BLaER1 treated with 17β-estradiol and CSF1 and Interleukin-3, amounts not matched to agents 10 nM and 100 nM (cell line): ENCODE data around the gene SF3A1.
"Not testable (repeated sequence)": the region's sequence is repeated elsewhere in the genome, so short reads cannot be mapped to it uniquely, and the experiment has no call there.

Experiments
- H3K27ac ChIP-seq, 11 experiments: shearing (Covaris generic); formaldehyde crosslinking; 2 replicates each; pipeline ENCODE4 v1.8.1; 2022
- H3K27me3 ChIP-seq, 11 experiments: shearing (Covaris generic); formaldehyde crosslinking; 2 replicates each; pipeline ENCODE4 v1.8.1; 2022
- H3K36me3 ChIP-seq, 11 experiments: shearing (Covaris generic); formaldehyde crosslinking; 2 replicates each; pipeline ENCODE4 v1.8.1; 2022
- H3K4me1 ChIP-seq, 10 experiments: shearing (Covaris generic); formaldehyde crosslinking; 2 replicates each; pipeline ENCODE4 v1.8.1; 2022
- H3K4me2 ChIP-seq, 11 experiments: shearing (Covaris generic); formaldehyde crosslinking; 2 replicates each; pipeline ENCODE4 v1.8.1; 2022
- H3K4me3 ChIP-seq, 10 experiments: shearing (Covaris generic); formaldehyde crosslinking; 2 replicates each; pipeline ENCODE4 v1.8.1; 2022
- H3K9ac ChIP-seq, 11 experiments: shearing (Covaris generic); formaldehyde crosslinking; 2 replicates each; pipeline ENCODE4 v1.8.1; 2022
- H3K9me3 ChIP-seq, 11 experiments: shearing (Covaris generic); formaldehyde crosslinking; replicated peaks in 1 of 11; 2 replicates each; pipeline ENCODE4 v1.8.1; 2022
- H4K20me1 ChIP-seq, 11 experiments: shearing (Covaris generic); formaldehyde crosslinking; 2 replicates each; pipeline ENCODE4 v1.8.1; 2022
- Cebpa-rat ChIP-seq, 11 experiments: shearing (Covaris generic); IDR thresholded peaks; 2 replicates each; pipeline ENCODE4 v1.8.1; 2022

Gene SF3A1

GRCh38 chr22:30356449-30357235 is at the start of gene SF3A1, which contains the start of gene CCDC157:
TSS of gene SF3A1 (minus strand) at chr22:30356894. CDS start at chr22:30356792, 102 bp downstream.
TSS of gene CCDC157 (plus strand) at chr22:30357007. CDS start at chr22:30366001, 8,994 bp downstream.
- Histone ChIP-seq H3K36me3 (peaks cover 23 to 32% (median 28%) of the 10 kb centered on the region in 11 experiments), H3K9ac (peak within 1 kb of the TSS; percentile 92 to 98 (median 93)), H3K4me3 (peak within 1 kb of the TSS; percentile 82 to 99 (median 92)), H3K27me3 (peaks cover 0 to 15% (median 10%) of the 10 kb centered on the region in 11 experiments; a peak in 12 of 22 replicates), H3K27ac (peak within 1 kb of the TSS; percentile 88 to 96 (median 91)), H3K4me1 (peaks cover 30 to 49% (median 32%) of the 10 kb centered on the region in 10 experiments), H3K9me3 (no peaks in the 10 kb centered on the region), H4K20me1 (peaks cover 36 to 47% (median 44%) of the 10 kb centered on the region in 11 experiments), H3K4me2 (peak within 1 kb of the TSS; percentile 85 to 97 (median 93))
- no peak for TF ChIP-seq Cebpa-rat (IDR thresholded peaks at IDR 0.05)

GRCh38 chr22:30406400-30406799 is 49.7 kb upstream of the SF3A1 start:
- Histone ChIP-seq H3K36me3 (peaks cover 22 to 63% (median 53%) of the 10 kb centered on the region in 11 experiments), H4K20me1 (peaks cover 0 to 7% (median 0%) of the 10 kb centered on the region in 11 experiments; a peak in 1 of 22 replicates), H3K9ac (no peak overlapping the region), H3K27ac (no peak overlapping the region), H3K9me3 (no peaks in the 10 kb centered on the region), H3K27me3 (no peaks in the 10 kb centered on the region), H3K4me3 (no peak overlapping the region), H3K4me1 (peaks cover 0 to 20% (median 3%) of the 10 kb centered on the region in 10 experiments; a peak in 9 of 20 replicates), H3K4me2 (no peak overlapping the region)
- TF ChIP-seq Cebpa-rat (IDR thresholded peaks at IDR 0.05): no peak

- Histone ChIP-seq H3K36me3 (peaks cover 17 to 56% (median 46%) of the 10 kb centered on the region in 11 experiments), H3K27me3 (no peaks in the 10 kb centered on the region), H3K9me3 (no peaks in the 10 kb centered on the region), H4K20me1 (peaks cover 0 to 7% (median 0%) of the 10 kb centered on the region in 11 experiments; a peak in 1 of 22 replicates), H3K9ac (no peak overlapping the region), H3K4me2 (no peak overlapping the region), H3K4me3 (no peak overlapping the region), H3K27ac (no peak overlapping the region), H3K4me1 (peaks cover 0 to 20% (median 3%) of the 10 kb centered on the region in 10 experiments; a peak in 9 of 20 replicates)
- no peak for TF ChIP-seq Cebpa-rat (IDR thresholded peaks at IDR 0.05)
Observed at GRCh38 chr22:30405731-30406130, 49.0 kb upstream of the SF3A1 start.

GRCh38 chr22:30404307-30404706 is 47.6 kb upstream of the SF3A1 start:
- no peak for TF ChIP-seq Cebpa-rat (IDR thresholded peaks at IDR 0.05)
- no peak overlapping the region for H3K4me2 ChIP-seq

GRCh38 chr22:30402766-30403104 is 46.0 kb upstream of the SF3A1 start:
- H3K4me3 ChIP-seq, H3K9me3 ChIP-seq, H3K27ac ChIP-seq: not testable (repeated sequence)
- Histone ChIP-seq H3K27me3 (peaks cover 0 to 10% (median 1%) of the 10 kb centered on the region in 11 experiments; a peak in 9 of 22 replicates), H3K4me1 (peaks cover 13 to 34% (median 18%) of the 10 kb centered on the region in 10 experiments), H4K20me1 (peaks cover 0 to 23% (median 3%) of the 10 kb centered on the region in 11 experiments; a peak in 7 of 22 replicates), H3K4me2 (peak overlapping the region in 3 of 11 experiments; percentile 62 to 88 (median 80); a peak in 5 of 22 replicates), H3K36me3 (peaks cover 5 to 27% (median 16%) of the 10 kb centered on the region in 11 experiments; a peak in 18 of 22 replicates), H3K9ac (peak overlapping the region in 1 of 11 experiments; percentile 39; a peak in 1 of 22 replicates)

More at GRCh38 chr22:30404307-30404706, 47.6 kb upstream of the SF3A1 start:
- Histone ChIP-seq H3K36me3 (peaks cover 14 to 42% (median 32%) of the 10 kb centered on the region in 11 experiments; a peak in 21 of 22 replicates), H3K9me3 (no peaks in the 10 kb centered on the region), H3K27ac (no peak overlapping the region), H3K4me3 (no peak overlapping the region), H3K9ac (no peak overlapping the region), H3K27me3 (no peaks in the 10 kb centered on the region), H3K4me1 (peaks cover 0 to 20% (median 3%) of the 10 kb centered on the region in 10 experiments; a peak in 9 of 20 replicates), H4K20me1 (peaks cover 0 to 15% (median 0%) of the 10 kb centered on the region in 11 experiments; a peak in 4 of 22 replicates)

- Histone ChIP-seq H4K20me1 (peaks cover 0 to 23% (median 3%) of the 10 kb centered on the region in 11 experiments; a peak in 7 of 22 replicates), H3K36me3 (peaks cover 0 to 22% (median 11%) of the 10 kb centered on the region in 11 experiments; a peak in 17 of 22 replicates), H3K9me3 (no peaks in the 10 kb centered on the region), H3K9ac (peak overlapping the region in 3 of 11 experiments; percentile 24 to 49 (median 39); a peak in 4 of 22 replicates), H3K27me3 (peaks cover 0 to 16% (median 4%) of the 10 kb centered on the region in 11 experiments; a peak in 11 of 22 replicates), H3K4me3 (no peak overlapping the region), H3K4me2 (peak overlapping the region in 4 of 11 experiments; percentile 3 to 88 (median 71); a peak in 6 of 22 replicates), H3K4me1 (peaks cover 19 to 39% (median 23%) of the 10 kb centered on the region in 10 experiments), H3K27ac (0 out of 22 replicates have a peak overlapping the region, but pooled peaks of 1 of the 11 experiments have one; percentile 43)
- TF ChIP-seq Cebpa-rat (IDR thresholded peaks at IDR 0.05): no peak
Observed at GRCh38 chr22:30402028-30402765, 45.5 kb upstream of the SF3A1 start.

- not testable (repeated sequence) for H3K4me2 ChIP-seq, H3K9ac ChIP-seq, H3K4me3 ChIP-seq, H3K27ac ChIP-seq, H3K9me3 ChIP-seq
- Histone ChIP-seq H3K27me3 (peaks cover 0 to 17% (median 4%) of the 10 kb centered on the region in 11 experiments; a peak in 11 of 22 replicates), H4K20me1 (peaks cover 0 to 23% (median 3%) of the 10 kb centered on the region in 11 experiments; a peak in 7 of 22 replicates), H3K36me3 (peaks cover 0 to 10% (median 0%) of the 10 kb centered on the region in 11 experiments; a peak in 5 of 22 replicates), H3K4me1 (peaks cover 27 to 45% (median 33%) of the 10 kb centered on the region in 10 experiments)
Observed at GRCh38 chr22:30401024-30401423, 44.3 kb upstream of the SF3A1 start.

- Histone ChIP-seq H3K4me1 (peaks cover 28 to 45% (median 35%) of the 10 kb centered on the region in 10 experiments), H3K27ac (no peak overlapping the region), H3K27me3 (peaks cover 0 to 17% (median 4%) of the 10 kb centered on the region in 11 experiments; a peak in 11 of 22 replicates), H4K20me1 (peaks cover 0 to 23% (median 0%) of the 10 kb centered on the region in 11 experiments; a peak in 7 of 22 replicates), H3K9ac (no peak overlapping the region), H3K4me3 (no peak overlapping the region), H3K4me2 (no peak overlapping the region), H3K9me3 (no peaks in the 10 kb centered on the region), H3K36me3 (peaks cover 0 to 8% (median 0%) of the 10 kb centered on the region in 11 experiments; a peak in 3 of 22 replicates)
- TF ChIP-seq Cebpa-rat (IDR thresholded peaks at IDR 0.05): no peak
Observed at GRCh38 chr22:30400159-30400558, 43.5 kb upstream of the SF3A1 start.
